Measurements from ENCODE around the gene VTI1A. TPM values are rescaled to one million over a fixed set of nuclear protein-coding genes. Genes with fewer than 3 reads are reported as not detected.

VTI1A gene
- total and polyA plus RNA-seq, 2 experiments from 2014 or later: 26.8 to 31.0 TPM

DNA sequence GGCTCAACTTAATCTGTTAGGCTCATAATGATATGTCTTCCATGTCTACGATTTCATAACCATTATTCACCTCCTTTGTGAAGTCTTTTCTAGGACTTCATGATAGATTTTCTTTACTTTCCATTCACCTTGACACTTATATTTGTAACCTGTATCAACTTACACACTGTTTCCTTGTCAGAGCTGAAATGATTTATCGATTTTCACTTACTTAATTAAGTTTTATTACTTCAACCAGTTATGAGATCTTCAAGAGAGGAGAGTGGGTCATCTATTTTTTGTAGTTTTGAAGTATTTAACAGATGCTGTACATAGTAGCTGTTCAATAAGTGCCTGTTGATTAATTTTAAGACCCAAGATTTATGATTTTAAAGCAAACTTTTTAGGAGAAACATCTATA lies 37.4 kb downstream of the VTI1A start:
- 0 out of 2 replicates have a peak, but pooled peaks cover 6% of the 10 kb centered on the region for H3K79me2 ChIP-seq (replicated peaks; ENCODE audit: insufficient read depth)
- H3K27ac Mint-ChIP-seq: no peak overlapping the region
- ATAC-seq (no peak), DNase-seq (ENCODE audit: low spot score) (no peak)
- H3K4me1 Mint-ChIP-seq: no peaks in the 10 kb centered on the region
- no peak overlapping the region for H3K4me3 ChIP-seq
- H3K27me3 ChIP-seq (ENCODE audit: insufficient read depth): no peaks in the 10 kb centered on the region
- H3K4me2 ChIP-seq: no peak overlapping the region
- H3K4me3 Mint-ChIP-seq: no peak overlapping the region
- no peaks in the 10 kb centered on the region for H3K36me3 ChIP-seq (ENCODE audit: insufficient read depth)
- H4K20me1 ChIP-seq (replicated peaks; ENCODE audit: insufficient read depth): no peaks in the 10 kb centered on the region
- no peaks in the 10 kb centered on the region for H3K27me3 Mint-ChIP-seq (ENCODE audit: insufficient read depth, low read depth, poor library complexity)
- H3K9me3 Mint-ChIP-seq: no peaks in the 10 kb centered on the region; the same call in 2 of the 3 replicates
- no peaks in the 10 kb centered on the region for H3F3A ChIP-seq (replicated peaks; ENCODE audit: low read depth)
- no peaks in the 10 kb centered on the region for H3K36me3 Mint-ChIP-seq (ENCODE audit: low read depth)
- no peak overlapping the region for H3K27ac ChIP-seq (ENCODE audit: low read depth)
- H2AFZ ChIP-seq: no peak overlapping the region
- TF ChIP-seq NANOG (IDR thresholded peaks at IDR 0.05; ENCODE audit: borderline replicate concordance): no peak
- no peaks in the 10 kb centered on the region; the same call in 1 of the 2 replicates for H3K4me1 ChIP-seq (ENCODE audit: insufficient read depth)
- no peaks in the 10 kb centered on the region for H3K9me2 ChIP-seq (ENCODE audit: insufficient read depth)

DNA sequence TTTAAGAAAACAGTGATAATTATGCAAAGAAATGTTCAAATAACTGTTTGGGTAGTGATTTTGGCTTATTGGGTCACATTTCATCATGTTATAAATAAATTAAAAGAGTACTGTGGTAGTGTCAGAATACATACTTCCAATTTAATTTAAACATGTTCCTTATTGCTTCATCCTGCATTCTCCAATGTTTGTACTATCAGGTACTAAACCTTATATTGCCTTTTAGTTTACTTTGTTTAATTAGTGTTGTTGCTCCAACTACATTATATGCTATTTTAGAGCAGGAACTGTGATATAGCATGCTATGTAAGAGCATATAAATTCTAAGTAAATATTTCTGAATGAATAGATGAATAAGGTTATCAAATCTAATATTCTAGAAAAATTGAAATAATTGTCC lies 40.9 kb downstream of the VTI1A start:
- no peak for ATAC-seq
- no peak for DNase-seq (ENCODE audit: low spot score)
- TF ChIP-seq NANOG (IDR thresholded peaks at IDR 0.05; ENCODE audit: borderline replicate concordance): no peak
- TF ChIP-seq EZH2 (IDR thresholded peaks at IDR 0.05; ENCODE audit: low read depth, unreplicated experiment): no peak
- TF ChIP-seq JUNB (IDR thresholded peaks at IDR 0.05; ENCODE audit: unreplicated experiment): no peak
- TF ChIP-seq, protein P1, sequence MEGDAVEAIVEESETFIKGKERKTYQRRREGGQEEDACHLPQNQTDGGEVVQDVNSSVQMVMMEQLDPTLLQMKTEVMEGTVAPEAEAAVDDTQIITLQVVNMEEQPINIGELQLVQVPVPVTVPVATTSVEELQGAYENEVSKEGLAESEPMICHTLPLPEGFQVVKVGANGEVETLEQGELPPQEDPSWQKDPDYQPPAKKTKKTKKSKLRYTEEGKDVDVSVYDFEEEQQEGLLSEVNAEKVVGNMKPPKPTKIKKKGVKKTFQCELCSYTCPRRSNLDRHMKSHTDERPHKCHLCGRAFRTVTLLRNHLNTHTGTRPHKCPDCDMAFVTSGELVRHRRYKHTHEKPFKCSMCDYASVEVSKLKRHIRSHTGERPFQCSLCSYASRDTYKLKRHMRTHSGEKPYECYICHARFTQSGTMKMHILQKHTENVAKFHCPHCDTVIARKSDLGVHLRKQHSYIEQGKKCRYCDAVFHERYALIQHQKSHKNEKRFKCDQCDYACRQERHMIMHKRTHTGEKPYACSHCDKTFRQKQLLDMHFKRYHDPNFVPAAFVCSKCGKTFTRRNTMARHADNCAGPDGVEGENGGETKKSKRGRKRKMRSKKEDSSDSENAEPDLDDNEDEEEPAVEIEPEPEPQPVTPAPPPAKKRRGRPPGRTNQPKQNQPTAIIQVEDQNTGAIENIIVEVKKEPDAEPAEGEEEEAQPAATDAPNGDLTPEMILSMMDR (conservative IDR thresholded peaks at IDR 0.05; ENCODE audit: low read depth in 2 of 2): no peak
- no peak for TF ChIP-seq ZNF331 (CRISPR knock-in tag; IDR thresholded peaks at IDR 0.05; ENCODE audit: low read depth)
- TF ChIP-seq, protein P2, sequence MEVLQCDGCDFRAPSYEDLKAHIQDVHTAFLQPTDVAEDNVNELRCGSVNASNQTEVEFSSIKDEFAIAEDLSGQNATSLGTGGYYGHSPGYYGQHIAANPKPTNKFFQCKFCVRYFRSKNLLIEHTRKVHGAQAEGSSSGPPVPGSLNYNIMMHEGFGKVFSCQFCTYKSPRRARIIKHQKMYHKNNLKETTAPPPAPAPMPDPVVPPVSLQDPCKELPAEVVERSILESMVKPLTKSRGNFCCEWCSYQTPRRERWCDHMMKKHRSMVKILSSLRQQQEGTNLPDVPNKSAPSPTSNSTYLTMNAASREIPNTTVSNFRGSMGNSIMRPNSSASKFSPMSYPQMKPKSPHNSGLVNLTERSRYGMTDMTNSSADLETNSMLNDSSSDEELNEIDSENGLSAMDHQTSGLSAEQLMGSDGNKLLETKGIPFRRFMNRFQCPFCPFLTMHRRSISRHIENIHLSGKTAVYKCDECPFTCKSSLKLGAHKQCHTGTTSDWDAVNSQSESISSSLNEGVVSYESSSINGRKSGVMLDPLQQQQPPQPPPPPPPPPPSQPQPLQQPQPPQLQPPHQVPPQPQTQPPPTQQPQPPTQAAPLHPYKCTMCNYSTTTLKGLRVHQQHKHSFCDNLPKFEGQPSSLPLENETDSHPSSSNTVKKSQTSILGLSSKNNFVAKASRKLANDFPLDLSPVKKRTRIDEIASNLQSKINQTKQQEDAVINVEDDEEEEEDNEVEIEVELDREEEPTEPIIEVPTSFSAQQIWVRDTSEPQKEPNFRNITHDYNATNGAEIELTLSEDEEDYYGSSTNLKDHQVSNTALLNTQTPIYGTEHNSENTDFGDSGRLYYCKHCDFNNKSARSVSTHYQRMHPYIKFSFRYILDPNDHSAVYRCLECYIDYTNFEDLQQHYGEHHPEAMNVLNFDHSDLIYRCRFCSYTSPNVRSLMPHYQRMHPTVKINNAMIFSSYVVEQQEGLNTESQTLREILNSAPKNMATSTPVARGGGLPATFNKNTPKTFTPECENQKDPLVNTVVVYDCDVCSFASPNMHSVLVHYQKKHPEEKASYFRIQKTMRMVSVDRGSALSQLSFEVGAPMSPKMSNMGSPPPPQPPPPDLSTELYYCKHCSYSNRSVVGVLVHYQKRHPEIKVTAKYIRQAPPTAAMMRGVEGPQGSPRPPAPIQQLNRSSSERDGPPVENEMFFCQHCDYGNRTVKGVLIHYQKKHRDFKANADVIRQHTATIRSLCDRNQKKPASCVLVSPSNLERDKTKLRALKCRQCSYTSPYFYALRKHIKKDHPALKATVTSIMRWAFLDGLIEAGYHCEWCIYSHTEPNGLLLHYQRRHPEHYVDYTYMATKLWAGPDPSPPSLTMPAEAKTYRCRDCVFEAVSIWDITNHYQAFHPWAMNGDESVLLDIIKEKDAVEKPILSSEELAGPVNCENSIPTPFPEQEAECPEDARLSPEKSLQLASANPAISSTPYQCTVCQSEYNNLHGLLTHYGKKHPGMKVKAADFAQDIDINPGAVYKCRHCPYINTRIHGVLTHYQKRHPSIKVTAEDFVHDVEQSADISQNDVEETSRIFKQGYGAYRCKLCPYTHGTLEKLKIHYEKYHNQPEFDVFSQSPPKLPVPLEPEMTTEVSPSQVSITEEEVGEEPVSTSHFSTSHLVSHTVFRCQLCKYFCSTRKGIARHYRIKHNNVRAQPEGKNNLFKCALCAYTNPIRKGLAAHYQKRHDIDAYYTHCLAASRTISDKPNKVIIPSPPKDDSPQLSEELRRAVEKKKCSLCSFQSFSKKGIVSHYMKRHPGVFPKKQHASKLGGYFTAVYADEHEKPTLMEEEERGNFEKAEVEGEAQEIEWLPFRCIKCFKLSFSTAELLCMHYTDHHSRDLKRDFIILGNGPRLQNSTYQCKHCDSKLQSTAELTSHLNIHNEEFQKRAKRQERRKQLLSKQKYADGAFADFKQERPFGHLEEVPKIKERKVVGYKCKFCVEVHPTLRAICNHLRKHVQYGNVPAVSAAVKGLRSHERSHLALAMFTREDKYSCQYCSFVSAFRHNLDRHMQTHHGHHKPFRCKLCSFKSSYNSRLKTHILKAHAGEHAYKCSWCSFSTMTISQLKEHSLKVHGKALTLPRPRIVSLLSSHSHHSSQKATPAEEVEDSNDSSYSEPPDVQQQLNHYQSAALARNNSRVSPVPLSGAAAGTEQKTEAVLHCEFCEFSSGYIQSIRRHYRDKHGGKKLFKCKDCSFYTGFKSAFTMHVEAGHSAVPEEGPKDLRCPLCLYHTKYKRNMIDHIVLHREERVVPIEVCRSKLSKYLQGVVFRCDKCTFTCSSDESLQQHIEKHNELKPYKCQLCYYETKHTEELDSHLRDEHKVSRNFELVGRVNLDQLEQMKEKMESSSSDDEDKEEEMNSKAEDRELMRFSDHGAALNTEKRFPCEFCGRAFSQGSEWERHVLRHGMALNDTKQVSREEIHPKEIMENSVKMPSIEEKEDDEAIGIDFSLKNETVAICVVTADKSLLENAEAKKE (CRISPR knock-in tag; IDR thresholded peaks at IDR 0.05): no peak
- no peak for TF ChIP-seq STAT1 (IDR thresholded peaks at IDR 0.05; ENCODE audit: unreplicated experiment)
- no peak for TF ChIP-seq ZNF114 (CRISPR knock-in tag; IDR thresholded peaks at IDR 0.05)
- TF ChIP-seq CREB1 (CRISPR knock-in tag; IDR thresholded peaks at IDR 0.05; ENCODE audit: low read depth): no peak
- TF ChIP-seq, protein P3, sequence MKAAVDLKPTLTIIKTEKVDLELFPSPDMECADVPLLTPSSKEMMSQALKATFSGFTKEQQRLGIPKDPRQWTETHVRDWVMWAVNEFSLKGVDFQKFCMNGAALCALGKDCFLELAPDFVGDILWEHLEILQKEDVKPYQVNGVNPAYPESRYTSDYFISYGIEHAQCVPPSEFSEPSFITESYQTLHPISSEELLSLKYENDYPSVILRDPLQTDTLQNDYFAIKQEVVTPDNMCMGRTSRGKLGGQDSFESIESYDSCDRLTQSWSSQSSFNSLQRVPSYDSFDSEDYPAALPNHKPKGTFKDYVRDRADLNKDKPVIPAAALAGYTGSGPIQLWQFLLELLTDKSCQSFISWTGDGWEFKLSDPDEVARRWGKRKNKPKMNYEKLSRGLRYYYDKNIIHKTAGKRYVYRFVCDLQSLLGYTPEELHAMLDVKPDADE (IDR thresholded peaks at IDR 0.05): no peak

More for the DNA sequence above, 40.9 kb downstream of the VTI1A start:
- H3K36me3 Mint-ChIP-seq (ENCODE audit: low read depth): no peaks in the 10 kb centered on the region
- Histone ChIP-seq H3K36me3 (ENCODE audit: insufficient read depth) (no peaks in the 10 kb centered on the region), H3K4me2 (no peak overlapping the region), H3K27me3 (ENCODE audit: insufficient read depth) (no peaks in the 10 kb centered on the region), H3K4me3 (no peak overlapping the region), H4K20me1 (replicated peaks; ENCODE audit: insufficient read depth) (no peaks in the 10 kb centered on the region), H3K79me2 (replicated peaks; ENCODE audit: insufficient read depth) (0 out of 2 replicates have a peak, but pooled peaks cover 6% of the 10 kb centered on the region), H3F3A (replicated peaks; ENCODE audit: low read depth) (no peaks in the 10 kb centered on the region), H2AFZ (no peak overlapping the region), H3K27ac (ENCODE audit: low read depth) (no peak overlapping the region), H3K4me1 (ENCODE audit: insufficient read depth) (peaks cover 10% of the 10 kb centered on the region; the same call in 1 of the 2 replicates), H3K9me2 (ENCODE audit: insufficient read depth) (no peaks in the 10 kb centered on the region)
- peaks cover 14% of the 10 kb centered on the region; the same call in 2 of the 3 replicates for H3K4me1 Mint-ChIP-seq
- H3K27ac Mint-ChIP-seq: no peak overlapping the region
- no peaks in the 10 kb centered on the region for H3K9me3 Mint-ChIP-seq
- no peaks in the 10 kb centered on the region for H3K27me3 Mint-ChIP-seq (ENCODE audit: insufficient read depth, low read depth, poor library complexity)
- no peak overlapping the region for H3K4me3 Mint-ChIP-seq
